Sigmoid colon (tissue), 4 donors: ENCODE results near the gene ZNF829.

Source experiments
- CTCF ChIP-seq, 4 experiments: fragments of 450-650 bp in 3 of 4; fragments of 200-600 bp in 1 of 4; IDR thresholded peaks; one replicate each; pipeline ENCODE4 v1.5.1; 2016 to 2019; ENCODE audit warnings: antibody characterized with exemption in 4 of 4, mild to moderate bottlenecking in 3 of 4, moderate library complexity in 2 of 4
- EP300 ChIP-seq, 4 donors: sonication (generic); formaldehyde crosslinking; IDR thresholded peaks; one replicate each; pipeline ENCODE4 v1.6.1; 2017; ENCODE audit warnings: antibody characterized with exemption in 4 of 4
- POLR2A ChIP-seq, 2 donors: fragments of 450-650 bp; IDR thresholded peaks; one replicate each; pipeline ENCODE4 v1.6.1; 2016; ENCODE audit warnings: antibody characterized with exemption in 2 of 2, mild to moderate bottlenecking in 2 of 2, moderate library complexity in 2 of 2
- POLR2AphosphoS5 ChIP-seq, 4 donors: sonication (generic); formaldehyde crosslinking; IDR thresholded peaks; one replicate each; pipeline ENCODE4 v1.6.1; 2017; ENCODE audit warnings: antibody characterized with exemption in 4 of 4

GRCh38 chr19:36950335-36951119, 34.4 kb upstream of the ZNF829 start:
- no peak for TF ChIP-seq CTCF (IDR thresholded peaks at IDR 0.05)
- no peak for TF ChIP-seq POLR2A (IDR thresholded peaks at IDR 0.05)
- TF ChIP-seq POLR2AphosphoS5 (IDR thresholded peaks at IDR 0.05): no peak
- TF ChIP-seq EP300 (IDR thresholded peaks at IDR 0.05): no peak
